GM12892 (cell line): ENCODE results near the gene LYRM1.
A peak's percentile ranks its signal among the peaks of the same experiment; 100 is the strongest.

ENCODE experiments used
- DNase-seq: peaks from one replicate; pipeline ENCODE4 v3.0.0; 2011; ENCODE audit not compliant: insufficient read length
- FAIRE-seq: peaks from 2 replicates; lab custom pipeline; 2011; peaks lifted over from hg19 to GRCh38; lab: Jason Lieb, UNC
- POLR2A ChIP-seq: IDR thresholded peaks from 2 replicates; pipeline ENCODE4 v1.6.1; 2011; ENCODE audit warnings: low read depth, low read length, control low read depth
- POLR2AphosphoS5 ChIP-seq: IDR thresholded peaks from 2 replicates; pipeline ENCODE4 v1.6.1; 2011; ENCODE audit warnings: low read depth, low read length, control low read depth
- TAF1 ChIP-seq: IDR thresholded peaks from 2 replicates; pipeline ENCODE4 v1.6.1; 2011; ENCODE audit warnings: low read depth, mild to moderate bottlenecking, control low read depth, low read length, borderline replicate concordance

Gene LYRM1

DNA sequence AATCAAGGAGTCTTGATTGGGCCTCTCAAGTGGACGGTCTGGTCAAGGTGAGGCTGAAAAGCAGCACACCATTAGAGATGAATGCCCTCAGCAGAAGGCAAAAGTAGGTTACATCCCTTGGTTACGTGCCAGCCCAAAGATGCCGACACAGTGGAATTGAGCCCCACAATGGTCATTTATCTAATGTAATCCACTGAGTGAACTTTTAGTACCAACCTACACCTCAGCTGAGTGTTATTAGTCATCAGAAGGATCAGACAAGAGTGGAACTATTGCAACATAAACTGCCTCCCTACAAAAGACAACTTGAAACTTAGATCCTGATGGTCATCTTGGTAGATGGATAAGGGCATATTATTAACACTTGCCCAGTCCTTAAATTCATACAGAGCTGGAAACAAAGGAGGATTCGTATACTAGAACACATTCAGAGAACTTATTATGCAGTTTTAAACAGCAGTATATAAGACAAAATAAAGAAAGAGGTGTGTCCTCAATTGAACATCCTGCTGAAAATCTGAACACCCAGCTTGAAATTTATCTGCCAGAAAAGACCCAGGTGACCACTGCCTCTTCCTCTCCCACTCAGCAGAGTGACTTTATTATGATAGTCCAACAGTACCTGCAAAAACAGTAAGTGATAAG is 3.2 kb upstream of the LYRM1 start:
- FAIRE-seq (no peak), DNase-seq (no peak)
- TF ChIP-seq TAF1 (no peak), POLR2AphosphoS5 (no peak), POLR2A (no peak)

DNA sequence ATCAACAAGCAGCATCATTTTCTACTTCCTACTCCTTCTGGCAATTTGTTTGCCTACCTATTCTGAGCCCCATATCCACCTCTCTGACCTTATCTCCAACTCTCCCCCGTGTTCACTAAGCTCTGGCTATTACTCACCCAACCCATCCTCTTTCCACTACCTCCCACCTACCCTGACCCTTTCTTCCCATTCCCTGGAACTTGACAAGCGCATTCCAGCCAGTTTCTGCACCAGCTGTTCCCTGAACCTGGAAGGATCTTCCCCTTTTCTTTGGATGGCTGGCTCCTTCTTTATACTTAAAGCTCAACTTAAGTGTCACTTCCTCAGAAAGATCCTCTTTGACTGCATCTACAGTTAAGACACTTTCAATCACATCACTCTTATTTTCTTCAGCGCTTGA is 2.6 kb upstream of the LYRM1 start:
- no peak for TF ChIP-seq TAF1
- DNase-seq, result no peak
- FAIRE-seq, result no peak

DNA sequence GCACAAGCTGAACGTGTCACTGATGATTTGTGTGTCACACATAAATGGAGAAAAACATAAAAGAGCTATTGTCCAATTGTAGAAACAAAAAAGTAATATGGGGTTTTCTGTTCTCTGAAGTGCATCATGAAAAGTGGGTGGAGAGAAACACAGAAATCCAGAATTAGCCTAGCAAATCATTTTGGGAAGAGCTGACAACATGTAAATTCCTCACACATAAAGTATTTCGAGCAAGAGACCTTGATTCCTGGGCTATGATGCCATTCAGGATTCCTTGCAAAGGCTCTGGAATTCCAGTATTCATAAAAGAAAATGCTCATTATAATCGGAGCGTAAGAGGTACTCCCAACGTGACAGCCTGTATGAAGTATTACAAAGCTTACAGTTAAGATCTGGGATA is 1.5 kb upstream of the LYRM1 start:
- TF ChIP-seq TAF1 (no peak), POLR2AphosphoS5 (no peak), POLR2A (no peak)
- no peak for DNase-seq

DNA sequence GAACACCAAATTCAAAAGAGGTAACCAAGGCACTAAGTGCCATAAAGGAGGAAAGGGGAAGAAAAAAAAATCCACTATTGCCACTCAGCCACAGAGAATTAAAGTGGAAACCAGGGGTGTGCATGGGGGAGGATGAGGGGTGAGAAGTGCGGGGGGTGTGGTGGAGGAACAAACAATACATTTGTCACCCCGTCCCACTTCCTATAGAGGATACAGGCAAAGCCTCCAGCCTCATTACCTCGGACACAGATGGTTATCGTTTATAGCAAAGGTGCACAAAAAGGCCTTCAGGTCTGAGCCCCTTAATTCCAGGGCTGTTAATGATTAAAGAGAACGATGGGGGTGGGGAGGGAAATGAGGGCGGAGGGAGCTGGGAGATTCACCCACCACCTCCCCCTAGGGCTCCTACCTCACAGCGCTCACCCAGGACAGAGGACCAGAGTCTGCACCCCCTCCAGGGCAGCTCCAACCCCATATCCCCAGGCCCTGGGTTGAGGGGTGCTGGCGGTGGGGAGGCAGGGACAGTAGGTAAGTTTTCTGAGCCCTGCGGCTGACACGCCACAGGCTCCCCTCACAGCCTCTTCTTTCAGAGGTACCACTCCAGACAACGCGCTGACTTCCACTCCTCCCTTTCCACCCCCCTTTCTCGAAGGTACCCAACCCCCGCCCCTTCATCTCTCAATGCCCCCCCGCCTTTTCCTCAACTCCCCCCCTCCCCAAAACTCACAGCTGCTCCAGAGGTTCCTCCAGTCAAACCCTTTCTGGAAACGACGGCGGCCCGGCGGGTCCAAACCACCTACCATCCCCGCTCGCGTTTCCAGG is 883 bp upstream of the LYRM1 start:
- FAIRE-seq (peak; percentile 14), DNase-seq (peak; percentile 27)
- TF ChIP-seq TAF1, result no peak
- no peak for TF ChIP-seq POLR2AphosphoS5
- TF ChIP-seq POLR2A, result no peak

More for the DNA sequence above, 1.5 kb upstream of the LYRM1 start:
- FAIRE-seq, result no peak

DNA sequence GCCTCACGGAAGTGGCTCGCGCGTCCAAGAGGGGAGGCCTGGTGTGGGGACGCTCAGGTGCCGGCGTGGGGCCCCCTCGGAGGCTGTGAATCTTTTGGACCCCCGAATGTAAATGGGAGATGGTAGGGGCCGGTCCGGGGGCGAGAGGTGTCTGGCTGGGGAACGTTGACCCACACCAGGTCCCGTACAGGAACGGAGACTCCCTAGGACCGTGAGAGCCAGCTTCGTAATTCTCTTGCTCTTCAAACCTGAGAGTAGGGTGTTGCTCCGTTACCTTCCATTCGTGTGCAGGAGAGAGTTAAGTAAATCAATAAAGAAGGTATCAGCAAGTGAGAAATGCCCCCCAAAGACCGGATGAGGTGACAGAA is 481 bp downstream of the LYRM1 start:
- TF ChIP-seq TAF1, result no peak
- TF ChIP-seq POLR2A, result no peak; the same call in 1 of the 2 replicates
- no peak for TF ChIP-seq POLR2AphosphoS5
- DNase-seq (no peak), FAIRE-seq (no peak)

DNA sequence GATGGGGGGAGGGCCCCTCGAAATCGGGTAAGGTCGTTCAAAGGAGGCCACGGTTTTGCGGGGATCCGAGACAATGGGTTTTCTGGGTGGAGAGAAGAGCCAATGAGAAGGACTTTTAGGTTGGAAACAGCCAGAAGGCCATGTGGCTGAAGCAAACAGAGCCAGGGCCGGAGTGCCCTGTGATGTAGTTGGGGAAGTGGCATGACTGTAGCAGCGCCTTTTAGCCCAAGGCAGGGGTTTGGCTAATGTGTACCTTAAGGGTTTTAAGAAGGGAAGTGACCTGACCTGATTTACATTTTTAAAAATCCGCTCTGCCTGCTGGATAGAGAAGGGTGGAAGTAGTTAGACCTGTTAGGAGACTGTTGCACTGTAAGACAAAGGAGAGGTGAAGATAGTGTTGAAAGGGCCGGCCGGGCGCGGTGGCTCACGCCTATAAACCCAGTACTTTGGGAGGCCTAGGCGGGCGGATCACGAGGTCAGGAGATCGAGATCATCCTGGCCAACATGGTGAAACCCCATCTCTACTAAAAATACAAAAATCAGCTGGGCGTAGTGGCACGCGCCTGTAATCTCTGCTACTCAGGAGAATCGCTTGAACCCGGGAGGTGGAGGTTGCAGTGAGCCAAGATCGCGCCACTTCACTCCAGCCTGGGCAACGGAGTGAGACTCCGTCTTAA is 1.0 kb downstream of the LYRM1 start:
- FAIRE-seq (peak; percentile 76), DNase-seq (peak; percentile 14)
- TF ChIP-seq TAF1 (no peak), POLR2A (no peak; the same call in 1 of the 2 replicates), POLR2AphosphoS5 (no peak)

DNA sequence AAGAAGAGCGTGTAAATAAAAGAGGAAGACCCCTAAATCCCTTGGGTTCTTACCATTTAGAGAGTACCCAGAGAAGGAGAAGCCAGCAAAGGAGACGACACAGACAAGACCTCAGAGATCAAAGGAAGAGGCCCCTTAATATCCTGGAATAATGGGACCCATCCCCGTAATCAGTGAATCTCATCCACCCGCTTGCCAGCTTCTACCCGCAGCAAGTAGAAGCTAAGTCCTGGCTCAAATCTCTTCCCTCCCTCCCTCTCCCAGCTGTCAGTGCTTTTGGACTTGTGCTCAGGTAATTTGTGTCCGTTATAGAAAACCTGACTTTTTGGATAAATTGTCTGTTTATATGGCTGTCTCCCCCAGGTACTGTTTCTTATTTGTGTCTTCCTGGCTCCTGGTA is 1.9 kb downstream of the LYRM1 start:
- no peak for FAIRE-seq
- TF ChIP-seq TAF1, result no peak
- DNase-seq, result no peak

DNA sequence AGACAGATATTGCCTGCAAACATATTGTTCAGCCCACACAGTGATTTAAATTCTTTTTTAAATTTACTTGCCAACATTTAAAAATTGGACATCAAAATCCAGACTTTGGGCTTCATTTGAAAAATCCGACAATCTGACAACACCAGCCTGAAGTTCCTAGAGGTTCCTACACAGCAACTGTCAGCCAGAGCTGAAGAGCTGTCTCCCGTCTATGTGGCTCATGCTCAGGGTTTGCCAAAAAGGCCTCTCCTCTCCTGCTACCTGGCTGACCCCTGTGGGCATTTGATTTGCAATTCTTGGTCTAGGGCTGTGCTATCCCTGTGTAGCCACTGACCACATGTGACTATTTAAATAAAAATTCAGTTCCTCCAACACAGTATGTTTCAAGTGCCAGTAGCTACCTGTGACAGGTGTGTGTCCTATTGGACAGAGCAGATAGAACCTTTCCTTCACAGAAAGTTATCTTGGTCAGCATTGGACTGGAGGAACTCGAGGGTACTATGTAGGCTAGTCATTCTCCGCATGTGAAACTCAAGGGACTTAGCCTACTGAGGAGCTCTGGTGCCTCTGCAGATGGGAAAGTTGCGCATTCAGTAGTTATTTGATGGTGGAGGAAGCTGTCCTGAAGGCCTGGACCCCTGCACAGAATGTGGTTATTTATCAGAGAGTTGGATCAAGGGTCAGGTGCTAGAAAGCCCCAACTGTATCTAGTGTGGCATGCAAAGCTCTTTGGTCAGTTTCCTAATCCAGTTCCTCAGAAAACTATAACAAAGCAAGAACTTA is 2.7 kb downstream of the LYRM1 start:
- no peak for DNase-seq
- no peak for TF ChIP-seq POLR2A
- no peak for TF ChIP-seq TAF1
- no peak for TF ChIP-seq POLR2AphosphoS5
- no peak for FAIRE-seq

DNA sequence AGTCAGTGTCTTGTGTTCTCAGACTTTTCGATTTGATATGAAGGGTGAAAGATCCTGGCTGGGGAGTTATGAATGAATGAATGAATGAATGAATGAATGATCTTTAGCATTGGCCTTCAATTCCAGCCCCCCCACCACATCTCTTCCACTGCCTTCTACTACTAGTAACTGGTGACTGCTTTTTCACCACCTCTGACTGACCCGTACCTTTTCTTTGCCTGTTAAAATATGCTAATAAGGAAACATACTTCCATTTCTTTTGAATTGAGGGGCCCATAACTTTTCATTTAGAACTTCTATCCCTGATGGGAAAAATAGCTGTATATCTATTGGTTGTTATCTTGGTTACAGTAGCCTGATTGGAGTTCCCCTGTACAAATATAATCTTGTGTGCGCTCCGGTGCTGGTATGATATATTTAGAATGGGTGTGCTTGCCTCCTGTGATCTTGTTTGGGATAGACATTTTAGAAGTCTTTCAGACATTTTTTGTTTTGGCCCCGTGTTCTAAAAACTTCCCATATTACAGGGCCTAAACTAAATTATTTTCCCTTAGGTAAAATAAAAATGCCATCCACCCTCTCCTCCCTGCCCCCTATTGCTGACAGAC is 3.4 kb downstream of the LYRM1 start:
- FAIRE-seq (no peak), DNase-seq (no peak)
- TF ChIP-seq POLR2AphosphoS5 (no peak), POLR2A (no peak), TAF1 (no peak)

DNA sequence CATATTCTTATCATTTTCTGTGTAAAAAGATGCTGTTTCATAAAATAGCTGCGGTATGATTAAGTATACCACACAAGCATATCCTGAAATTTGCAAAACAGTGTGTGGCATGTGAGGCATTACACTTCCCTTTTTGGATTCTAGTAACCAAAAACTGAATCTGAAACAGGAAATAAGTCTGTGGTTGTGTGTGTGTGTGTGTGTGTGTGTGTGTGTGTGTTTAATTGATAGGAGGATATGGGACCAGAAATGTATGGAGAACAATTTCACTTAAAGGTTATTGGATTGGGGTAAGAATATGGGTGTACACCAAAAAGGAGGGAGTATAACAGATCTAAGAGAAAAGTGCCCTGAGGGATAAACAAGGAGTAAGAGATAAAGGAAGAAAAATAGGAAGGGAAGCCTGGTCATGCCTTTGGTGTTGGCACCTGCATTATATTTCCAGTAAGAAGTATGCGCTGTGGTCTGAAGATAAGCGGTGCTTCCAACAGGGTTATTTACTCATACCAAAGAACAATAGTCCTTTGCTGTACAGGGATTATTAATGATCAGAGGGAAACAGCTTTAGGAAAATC is 4.0 kb downstream of the LYRM1 start:
- TF ChIP-seq POLR2A, result no peak
- no peak for TF ChIP-seq TAF1
- no peak for TF ChIP-seq POLR2AphosphoS5
- FAIRE-seq (no peak), DNase-seq (no peak)

DNA sequence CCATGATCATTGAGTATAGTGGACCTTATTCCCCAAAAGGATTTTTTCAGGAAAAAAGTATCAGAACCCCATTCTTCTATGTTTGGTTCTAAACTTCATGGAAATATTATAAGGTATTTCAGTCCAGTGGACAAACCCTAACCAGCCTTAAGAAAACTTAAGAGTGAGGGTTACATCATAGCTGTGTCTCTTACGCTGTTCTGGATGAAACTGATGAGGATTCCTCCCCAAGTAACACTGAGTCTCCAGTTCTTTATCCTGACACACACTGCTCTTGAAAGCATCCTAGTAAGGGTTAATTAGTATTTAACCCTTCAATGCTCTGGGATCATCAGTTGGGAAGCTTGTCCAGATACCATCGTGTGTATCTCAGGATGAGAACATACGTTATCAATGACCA is 5.0 kb downstream of the LYRM1 start:
- no peak for FAIRE-seq
- DNase-seq, result no peak
- TF ChIP-seq POLR2A (no peak), POLR2AphosphoS5 (no peak), TAF1 (no peak)
